NCI-H524 (cell line): ENCODE results near the gene ALDH1B1.
"Not testable (repeated sequence)": the region's sequence is repeated elsewhere in the genome, so short reads cannot be mapped to it uniquely, and the experiment has no call there.

Experiments used
- DNase-seq, 2 experiments: peaks; one replicate each; lab custom pipeline; 2025; lab: John Stamatoyannopoulos, UW

Gene ALDH1B1

GRCh38 chr9:38387066-38387465, 5.4 kb upstream of the ALDH1B1 start:
- no peak for DNase-seq

- DNase-seq: no peak
These were observed 4.8 kb upstream of the ALDH1B1 start for GRCh38 chr9:38387751-38388150.

- DNase-seq: peak in 1 of 2 experiments; percentile 38
These were observed 3.9 kb upstream of the ALDH1B1 start for GRCh38 chr9:38388283-38389223.

GRCh38 chr9:38389313-38389712, 3.2 kb upstream of the ALDH1B1 start:
- no peak for DNase-seq

- no peak for DNase-seq
These were observed 2.1 kb upstream of the ALDH1B1 start for GRCh38 chr9:38390442-38390841.

- DNase-seq: no peak
These were observed 1.7 kb upstream of the ALDH1B1 start for GRCh38 chr9:38390851-38391250.

GRCh38 chr9:38391278-38392118, 1.0 kb upstream of the ALDH1B1 start:
- DNase-seq: no peak

GRCh38 chr9:38393128-38393796, 760 bp downstream of the ALDH1B1 start:
- peak in 1 of 2 experiments; percentile 14 for DNase-seq

GRCh38 chr9:38394416-38394815, 1.9 kb downstream of the ALDH1B1 start:
- no peak for DNase-seq

- no peak for DNase-seq
These were observed 3.3 kb downstream of the ALDH1B1 start for GRCh38 chr9:38395653-38396370.

GRCh38 chr9:38396371-38396671, 3.8 kb downstream of the ALDH1B1 start:
- no peak for DNase-seq

GRCh38 chr9:38399191-38399590, 6.7 kb downstream of the ALDH1B1 start:
- not testable (repeated sequence) for DNase-seq

- DNase-seq: no peak
These were observed 9.5 kb downstream of the ALDH1B1 start for GRCh38 chr9:38401994-38402393.

- DNase-seq: peak in 1 of 2 experiments; percentile 24
These were observed 11.8 kb downstream of the ALDH1B1 start for GRCh38 chr9:38404314-38404713.

GRCh38 chr9:38405785-38406184, 13.3 kb downstream of the ALDH1B1 start:
- DNase-seq: peak in 1 of 2 experiments; percentile 34

- DNase-seq: peak; percentile 35 to 50
These were observed 14.1 kb downstream of the ALDH1B1 start for GRCh38 chr9:38406476-38407186.

- no peak for DNase-seq
These were observed 16.2 kb downstream of the ALDH1B1 start for GRCh38 chr9:38408719-38409118.

GRCh38 chr9:38412751-38413150, 20.2 kb downstream of the ALDH1B1 start:
- DNase-seq: peak in 1 of 2 experiments; percentile 58

GRCh38 chr9:38413283-38413682, 20.8 kb downstream of the ALDH1B1 start:
- no peak for DNase-seq

- DNase-seq: peak; percentile 99
These were observed 21.7 kb downstream of the ALDH1B1 start for GRCh38 chr9:38414040-38414723.
